GM23338 (cell line): ENCODE results near the gene ITGA3. TPM values are rescaled to one million over a fixed set of nuclear protein-coding genes. Genes with fewer than 3 reads are reported as not detected.

Experiments
- ATAC-seq: fragments of 200-7000 bp; cut with Tn5 transposase; 3 replicates; pipeline ENCODE4 v1.9.1; 2020
- DNase-seq: peaks from one replicate; pipeline ENCODE4 v3.0.0-alpha.2; 2015; ENCODE audit warnings: low spot score
- H2AFZ ChIP-seq: fragments of 200-600 bp; sonication (generic); 2 replicates; pipeline ENCODE4 v1.8.0; 2016; ENCODE audit warnings: antibody characterized with exemption, mild to moderate bottlenecking, moderate library complexity
- H3F3A ChIP-seq: fragments of 200-600 bp; sonication (generic); replicated peaks from 2 replicates; pipeline ENCODE4 v1.8.0; 2017; ENCODE audit warnings: antibody characterized with exemption, mixed run types, low read depth
- H3K27ac ChIP-seq: fragments of 200-600 bp; sonication (generic); 2 replicates; pipeline ENCODE4 v1.6.1; 2016; ENCODE audit warnings: low read depth
- H3K27me3 ChIP-seq: fragments of 200-600 bp; sonication (generic); 2 replicates; pipeline ENCODE4 v1.8.0; 2016; ENCODE audit warnings: mild to moderate bottlenecking, mixed run types, moderate library complexity; ENCODE audit not compliant: insufficient read depth
- H3K36me3 ChIP-seq: fragments of 200-600 bp; sonication (generic); 2 replicates; pipeline ENCODE4 v1.8.0; 2016; ENCODE audit warnings: mild to moderate bottlenecking; ENCODE audit not compliant: insufficient read depth
- H3K4me1 ChIP-seq: fragments of 200-600 bp; sonication (generic); 2 replicates; pipeline ENCODE4 v1.8.0; 2016; ENCODE audit warnings: mild to moderate bottlenecking, moderate library complexity; ENCODE audit not compliant: insufficient read depth
- H3K4me2 ChIP-seq: fragments of 200-600 bp; sonication (generic); 2 replicates; pipeline ENCODE4 v1.7.1; 2017; ENCODE audit warnings: mixed run types
- H3K4me3 ChIP-seq: fragments of 200-600 bp; sonication (generic); 2 replicates; pipeline ENCODE4 v1.6.1; 2016; ENCODE audit warnings: mixed run types
- H3K79me2 ChIP-seq: fragments of 200-600 bp; sonication (generic); replicated peaks from 2 replicates; pipeline ENCODE4 v1.8.0; 2017; ENCODE audit warnings: mild to moderate bottlenecking; ENCODE audit not compliant: insufficient read depth
- H3K9me2 ChIP-seq: fragments of 200-600 bp; sonication (generic); 2 replicates; pipeline ENCODE4 v1.8.0; 2017; ENCODE audit not compliant: insufficient read depth
- H4K20me1 ChIP-seq: fragments of 200-600 bp; sonication (generic); replicated peaks from 2 replicates; pipeline ENCODE4 v1.8.0; 2017; ENCODE audit warnings: mild to moderate bottlenecking; ENCODE audit not compliant: insufficient read depth
- H3K27ac Mint-ChIP-seq: 2 replicates; pipeline ENCODE4 v1.8.0; 2020; ENCODE audit warnings: inconsistent platforms, mild to moderate bottlenecking, moderate library complexity, mixed read lengths
- H3K27me3 Mint-ChIP-seq: 3 replicates; pipeline ENCODE4 v1.8.0; 2022; ENCODE audit warnings: low read depth, mild to moderate bottlenecking, moderate library complexity, mixed read lengths, inconsistent platforms; ENCODE audit not compliant: insufficient read depth, poor library complexity
- H3K36me3 Mint-ChIP-seq: 3 replicates; pipeline ENCODE4 v1.8.0; 2021; ENCODE audit warnings: low read depth, mild to moderate bottlenecking, inconsistent platforms, moderate library complexity, mixed read lengths
- H3K4me1 Mint-ChIP-seq: 3 replicates; pipeline ENCODE4 v1.8.0; 2020; ENCODE audit warnings: mild to moderate bottlenecking, inconsistent platforms, mixed read lengths
- H3K4me3 Mint-ChIP-seq: 3 replicates; pipeline ENCODE4 v1.8.0; 2021; ENCODE audit warnings: moderate library complexity, mild to moderate bottlenecking, inconsistent platforms, mixed read lengths
- H3K9me3 Mint-ChIP-seq: 3 replicates; pipeline ENCODE4 v1.8.0; 2020; ENCODE audit warnings: moderate library complexity, mild to moderate bottlenecking, inconsistent platforms, mixed read lengths
- CREB1 ChIP-seq: fragments of 250-450 bp; sonication (Bioruptor Pico); IDR thresholded peaks from 2 replicates; pipeline ENCODE4 v1.5.0; 2020; ENCODE audit warnings: low read depth, mild to moderate bottlenecking, moderate library complexity
- CTCF ChIP-seq, 2 experiments: fragments of 200-600 bp in 1 of 2; sonication (generic) in 1 of 2; conservative IDR thresholded peaks; 2 replicates each; pipeline versions ENCODE4 v1.5.1 to v1.6.1; 2016 to 2017; ENCODE audit warnings: antibody characterized with exemption in 2 of 2, low read depth in 2 of 2, mild to moderate bottlenecking in 2 of 2, moderate library complexity in 1 of 2
- ETS1 ChIP-seq: IDR thresholded peaks from 2 replicates; pipeline ENCODE4 v1.6.1; 2016; ENCODE audit warnings: antibody characterized with exemption
- EZH2 ChIP-seq: fragments of 200-600 bp; sonication (generic); IDR thresholded peaks from one replicate; pipeline ENCODE4 v1.8.0; 2017; ENCODE audit warnings: antibody characterized with exemption, mild to moderate bottlenecking, low read depth; ENCODE audit not compliant: unreplicated experiment
- EZH2phosphoT487 ChIP-seq: fragments of 200-600 bp; sonication (generic); IDR thresholded peaks from one replicate; pipeline ENCODE4 v1.8.1; 2018; ENCODE audit warnings: antibody characterized with exemption; ENCODE audit not compliant: unreplicated experiment
- JUNB ChIP-seq: IDR thresholded peaks from one replicate; pipeline ENCODE4 v1.6.1; 2016; ENCODE audit warnings: antibody characterized with exemption; ENCODE audit not compliant: unreplicated experiment
- NANOG ChIP-seq: IDR thresholded peaks from 2 replicates; pipeline ENCODE4 v1.6.1; 2016; ENCODE audit warnings: antibody characterized with exemption, borderline replicate concordance
- POLR2AphosphoS5 ChIP-seq: IDR thresholded peaks from 2 replicates; pipeline ENCODE4 v1.6.1; 2016; ENCODE audit warnings: antibody characterized with exemption, low read depth
- REST ChIP-seq: IDR thresholded peaks from one replicate; pipeline ENCODE4 v1.6.1; 2018; ENCODE audit warnings: antibody characterized with exemption; ENCODE audit not compliant: unreplicated experiment
- STAT1 ChIP-seq: IDR thresholded peaks from one replicate; pipeline ENCODE4 v1.6.1; 2016; ENCODE audit warnings: antibody characterized with exemption; ENCODE audit not compliant: unreplicated experiment
- ZNF114 ChIP-seq: fragments of 250-450 bp; sonication (Bioruptor Pico); IDR thresholded peaks from 2 replicates; pipeline ENCODE4 v1.5.0; 2020; ENCODE audit warnings: mild to moderate bottlenecking, moderate library complexity
- ZNF331 ChIP-seq: fragments of 250-450 bp; sonication (Bioruptor Pico); IDR thresholded peaks from 2 replicates; pipeline ENCODE4 v1.5.0; 2020; ENCODE audit warnings: low read depth, mild to moderate bottlenecking, moderate library complexity
- polyA plus RNA-seq: library from polyadenylated mRNA; unstranded; fragments of >200 nt; fragmentation: Nextera tagmentation; extraction: Ambion mirVana; gene quantifications from 2 replicates; pipeline ENCODE4 v1.2.1, GENCODE V29; 2016
- total RNA-seq: library from RNA; depleted of rRNA; stranded (reverse); fragments of >200 nt; shearing (Covaris generic); gene quantifications from 2 replicates; pipeline ENCODE4 v1.2.3, GENCODE V29; 2014

The ITGA3 gene
- total and polyA plus RNA-seq, 2 experiments from 2014 or later: 9.6 to 28.3 TPM

- TF ChIP-seq CREB1 (CRISPR knock-in tag) (no peak), REST (no peak), CTCF (conservative IDR thresholded peaks at IDR 0.05; ENCODE audit: low read depth in 2 of 2) (no peak), EZH2phosphoT487 (no peak), STAT1 (no peak)
These were observed 44.6 kb downstream of the ITGA3 start (continued) for GRCh38 chr17:50100480-50100883.

GRCh38 chr17:50100921-50101345 is 45.0 kb downstream of the ITGA3 start:
- no peaks in the 10 kb centered on the region for H4K20me1 ChIP-seq
- peaks cover 18% of the 10 kb centered on the region for H3K4me1 Mint-ChIP-seq
- H2AFZ ChIP-seq: 0 out of 2 replicates have a peak overlapping the region, but pooled peaks have one; percentile 28
- peaks cover 2% of the 10 kb centered on the region; the same call in 1 of the 3 replicates for H3K36me3 Mint-ChIP-seq
- H3K4me3 Mint-ChIP-seq: peak overlapping the region; percentile 46
- peaks cover 13% of the 10 kb centered on the region; the same call in 1 of the 2 replicates for H3K4me1 ChIP-seq
- no peaks in the 10 kb centered on the region for H3K36me3 ChIP-seq
- peak overlapping the region; percentile 62 for H3K4me2 ChIP-seq
- peak overlapping the region; percentile 41 for H3K4me3 ChIP-seq
- no peaks in the 10 kb centered on the region for H3K9me2 ChIP-seq
- ATAC-seq (peak; percentile 61), DNase-seq (peak; percentile 35)
- H3K79me2 ChIP-seq: no peaks in the 10 kb centered on the region
- no peak overlapping the region for H3K27ac Mint-ChIP-seq
- H3K27me3 Mint-ChIP-seq: peaks cover 14% of the 10 kb centered on the region
- H3K9me3 Mint-ChIP-seq: no peaks in the 10 kb centered on the region
- H3K27ac ChIP-seq: no peak overlapping the region
- H3K27me3 ChIP-seq: no peaks in the 10 kb centered on the region
- H3F3A ChIP-seq: no peaks in the 10 kb centered on the region
- no peak for TF ChIP-seq CREB1 (CRISPR knock-in tag)
- no peak for TF ChIP-seq ETS1
- TF ChIP-seq ZNF114: no peak
- no peak for TF ChIP-seq POLR2AphosphoS5
- no peak for TF ChIP-seq EZH2
- no peak for TF ChIP-seq NANOG
- TF ChIP-seq ZNF331: no peak
- TF ChIP-seq CTCF (conservative IDR thresholded peaks at IDR 0.05; ENCODE audit: low read depth in 2 of 2): no peak
- no peak for TF ChIP-seq JUNB
- TF ChIP-seq EZH2phosphoT487: no peak
